ENCODE measurements around the gene PRSS12.

PRSS12 gene

GRCh38 chr4:118356731-118357130 lies 3.9 kb upstream of the PRSS12 start:
- in situ Hi-C loops (cut with MboI; ENCODE audit: low sequenced_read_pairs) = no loop called here

GRCh38 chr4:118356111-118356510 lies 3.3 kb upstream of the PRSS12 start:
- in situ Hi-C loops (cut with MboI; ENCODE audit: low sequenced_read_pairs) = no loop called here

DNA sequence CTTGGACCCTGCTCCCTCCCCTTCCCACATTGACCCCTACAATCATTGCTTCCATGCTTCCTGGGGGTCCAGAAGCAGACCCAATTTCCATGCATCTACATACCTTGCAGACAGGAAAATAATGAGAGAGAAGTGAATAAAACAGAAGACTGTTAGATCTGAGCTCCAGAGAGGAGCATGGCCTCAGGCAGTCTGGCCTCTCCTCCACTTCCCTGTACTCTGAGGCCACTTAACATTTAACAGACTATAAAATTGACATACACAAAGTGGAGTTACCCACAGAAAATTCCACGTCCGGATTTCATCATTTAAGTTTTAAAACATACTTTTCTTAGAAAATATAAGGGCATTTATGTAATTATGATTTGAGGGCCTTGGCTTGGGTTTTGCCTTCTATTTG lies 2.1 kb upstream of the PRSS12 start:
- in situ Hi-C loops (cut with MboI; ENCODE audit: low sequenced_read_pairs) = no loop called here

DNA sequence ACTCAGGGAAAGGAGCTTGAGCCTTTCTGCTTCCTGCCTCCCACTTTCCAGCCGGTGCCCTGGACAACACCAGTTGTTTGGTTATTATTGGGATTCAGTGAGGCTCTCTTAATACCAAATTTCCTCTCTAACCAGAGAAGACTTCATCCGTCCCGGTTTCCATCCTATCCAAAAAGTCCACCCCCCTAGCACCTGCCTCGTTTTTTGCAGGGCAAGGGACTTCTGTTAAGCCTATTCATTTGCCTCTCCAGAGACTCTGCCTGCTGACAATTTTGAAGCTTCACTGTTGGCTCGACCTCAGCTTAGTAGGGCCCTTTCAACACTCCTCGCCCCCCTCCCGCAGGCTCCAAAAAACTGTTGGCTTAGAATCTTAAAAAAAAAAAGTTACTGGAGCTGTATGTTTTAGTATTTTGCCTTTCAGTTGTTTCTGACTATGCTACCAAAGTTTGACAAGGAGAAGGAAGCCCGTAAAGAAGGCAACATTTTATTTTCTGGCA lies 779 bp upstream of the PRSS12 start:
- in situ Hi-C loops (cut with MboI; ENCODE audit: low sequenced_read_pairs) = no loop called here

DNA sequence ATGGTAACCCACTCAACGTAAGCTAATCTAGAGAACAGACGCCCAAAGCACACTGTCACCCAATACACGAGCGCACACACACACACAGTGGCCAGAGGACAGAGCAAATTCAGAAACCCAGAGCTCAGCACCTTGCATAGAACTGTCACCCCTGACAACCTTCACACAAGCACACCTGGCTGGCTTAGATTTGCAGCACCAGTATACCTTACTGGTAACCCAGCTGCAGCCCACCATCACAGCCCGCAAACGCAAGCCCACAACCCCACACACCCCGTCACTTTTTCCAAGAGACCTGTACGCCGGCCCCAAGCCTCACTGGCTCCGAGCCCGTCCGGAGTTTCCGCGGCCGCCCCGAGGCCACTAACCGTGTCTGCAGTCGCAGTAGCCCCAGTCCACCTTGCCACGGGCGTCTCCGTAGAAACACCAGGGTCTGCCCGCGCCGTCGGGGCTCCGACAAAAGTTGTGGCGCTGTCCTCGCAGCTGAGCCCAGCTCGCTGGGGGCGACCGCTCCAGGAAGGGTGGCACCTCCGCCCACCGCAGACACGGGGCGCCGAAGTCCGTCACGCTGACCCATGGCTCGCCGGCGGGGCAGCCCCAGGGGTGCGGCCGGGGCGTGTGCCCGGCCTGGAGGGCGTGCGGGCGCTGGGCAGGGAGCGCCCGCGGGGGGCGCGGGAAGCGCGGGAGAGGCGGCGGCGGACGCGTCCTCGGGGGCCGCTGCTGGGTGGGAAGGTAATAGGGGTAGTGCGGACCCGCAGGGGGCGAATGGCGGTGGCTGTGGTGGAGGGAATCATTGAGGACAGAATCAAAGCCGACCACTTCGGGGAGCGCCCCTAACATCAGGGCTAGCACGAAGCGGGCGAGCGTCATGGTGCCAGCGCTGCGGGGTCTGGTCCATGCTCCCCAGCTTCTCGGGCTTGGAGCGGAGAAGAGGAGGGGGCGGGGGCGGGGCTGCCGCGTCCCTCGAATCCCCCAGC lies 664 bp downstream of the PRSS12 start:
- in situ Hi-C loops (cut with MboI; ENCODE audit: low sequenced_read_pairs) = no loop called here

DNA sequence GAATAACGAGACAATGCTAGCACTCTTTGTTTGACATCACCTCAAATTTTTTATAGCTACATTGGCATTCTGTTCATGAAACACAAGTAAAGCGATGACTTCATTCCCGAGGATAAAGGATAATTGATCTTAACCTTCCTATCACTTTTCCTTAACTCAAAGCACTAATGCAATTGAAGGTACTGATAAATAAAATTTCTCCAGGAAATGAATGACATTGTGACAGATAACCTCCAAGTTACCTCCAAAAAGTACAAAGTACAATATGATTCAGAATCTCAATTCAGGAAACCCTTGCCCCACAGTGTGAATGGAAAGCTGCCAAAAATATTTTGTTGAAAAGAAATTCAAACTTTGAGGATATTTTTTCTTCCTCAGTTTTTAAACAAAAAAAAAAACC lies 1.8 kb downstream of the PRSS12 start:
- in situ Hi-C loops (cut with MboI; ENCODE audit: low sequenced_read_pairs) = no loop called here

- in situ Hi-C loops (cut with MboI; ENCODE audit: low sequenced_read_pairs) = no loop called here
These were observed 3.9 kb downstream of the PRSS12 start for GRCh38 chr4:118348886-118349285.

- in situ Hi-C loops (cut with MboI; ENCODE audit: low sequenced_read_pairs) = no loop called here
These were observed 6.3 kb downstream of the PRSS12 start for GRCh38 chr4:118346495-118346894.

- in situ Hi-C loops (cut with MboI; ENCODE audit: low sequenced_read_pairs) = no loop called here
These were observed 7.0 kb downstream of the PRSS12 start for GRCh38 chr4:118345813-118346212.

DNA sequence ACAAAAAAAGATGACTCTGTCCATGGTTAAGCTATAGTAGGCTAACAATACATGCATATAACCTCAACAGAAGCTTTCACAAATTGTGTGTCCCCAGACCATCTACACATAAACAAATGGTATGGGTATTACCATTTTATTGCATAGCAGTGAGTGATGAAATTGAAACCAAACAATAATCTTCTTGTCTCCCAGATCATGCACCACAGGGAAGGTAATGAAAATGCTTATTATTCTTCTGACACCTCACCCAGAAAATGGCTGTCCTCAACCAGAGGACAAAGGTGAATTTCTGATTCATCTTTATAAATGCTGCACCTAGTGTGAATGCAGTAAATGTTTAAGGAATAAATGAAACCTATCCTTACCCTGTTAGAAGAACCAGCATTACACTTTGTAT lies 8.0 kb downstream of the PRSS12 start:
- in situ Hi-C loops (cut with MboI; ENCODE audit: low sequenced_read_pairs) = no loop called here

DNA sequence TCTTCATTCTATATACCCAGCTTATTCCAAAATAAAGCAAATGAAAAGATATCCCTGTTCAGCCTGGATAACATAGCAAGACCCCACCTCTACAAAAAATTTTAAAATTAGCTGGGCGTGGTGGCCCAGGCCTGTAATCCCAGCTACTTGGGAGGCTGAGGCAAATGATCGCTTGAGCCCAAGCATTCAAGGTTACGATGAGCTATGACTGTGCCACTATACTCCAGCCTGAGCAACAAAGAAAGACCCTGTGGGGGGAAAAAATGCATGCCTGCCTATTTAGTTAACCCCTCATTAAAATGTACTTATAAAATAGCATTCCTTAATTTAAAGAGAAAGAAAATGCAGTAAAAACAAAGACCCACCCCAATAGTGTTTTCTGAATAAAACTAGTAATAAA lies 9.3 kb downstream of the PRSS12 start:
- in situ Hi-C loops (cut with MboI; ENCODE audit: low sequenced_read_pairs) = no loop called here

- in situ Hi-C loops (cut with MboI; ENCODE audit: low sequenced_read_pairs) = no loop called here
These were observed 12.7 kb downstream of the PRSS12 start for GRCh38 chr4:118340109-118340508.

DNA sequence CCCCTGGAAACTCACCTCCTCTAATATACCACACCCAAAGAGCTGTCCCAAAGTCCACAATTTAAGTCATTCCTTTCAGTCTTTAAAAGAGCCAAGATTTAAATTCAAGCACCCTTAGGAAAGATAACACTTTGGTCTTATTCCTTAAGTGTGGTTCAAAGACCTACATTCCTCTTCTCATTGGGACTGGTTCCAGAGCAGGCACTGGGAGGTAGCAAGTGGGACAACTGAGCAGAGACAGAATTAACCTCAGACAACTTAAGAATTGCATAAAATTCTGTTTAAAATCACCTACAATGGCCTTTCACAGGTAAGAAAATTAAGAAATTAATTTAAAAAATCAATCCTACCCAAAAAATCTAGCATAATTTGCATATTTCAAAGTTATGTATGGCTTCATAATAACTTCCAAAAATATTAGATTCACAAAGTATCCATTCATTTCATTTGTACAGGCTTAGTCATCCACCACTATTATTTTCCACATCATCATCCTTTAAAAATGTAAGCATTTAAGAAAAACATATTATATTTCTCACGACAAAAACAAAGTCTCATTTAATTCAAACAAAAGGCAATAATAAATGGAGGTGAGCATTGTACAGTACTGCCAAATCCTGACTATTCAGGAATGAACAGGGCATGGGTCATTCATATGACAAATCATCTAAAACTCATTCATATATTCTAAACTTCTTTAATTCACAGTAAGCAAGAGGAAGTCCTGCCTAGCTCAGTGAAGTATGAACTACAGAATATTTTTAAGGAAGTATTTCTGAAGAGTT lies 13.6 kb downstream of the PRSS12 start:
- in situ Hi-C loops (cut with MboI; ENCODE audit: low sequenced_read_pairs) = no loop called here

- in situ Hi-C loops (cut with MboI; ENCODE audit: low sequenced_read_pairs) = no loop called here
These were observed 14.3 kb downstream of the PRSS12 start for GRCh38 chr4:118338518-118338917.

DNA sequence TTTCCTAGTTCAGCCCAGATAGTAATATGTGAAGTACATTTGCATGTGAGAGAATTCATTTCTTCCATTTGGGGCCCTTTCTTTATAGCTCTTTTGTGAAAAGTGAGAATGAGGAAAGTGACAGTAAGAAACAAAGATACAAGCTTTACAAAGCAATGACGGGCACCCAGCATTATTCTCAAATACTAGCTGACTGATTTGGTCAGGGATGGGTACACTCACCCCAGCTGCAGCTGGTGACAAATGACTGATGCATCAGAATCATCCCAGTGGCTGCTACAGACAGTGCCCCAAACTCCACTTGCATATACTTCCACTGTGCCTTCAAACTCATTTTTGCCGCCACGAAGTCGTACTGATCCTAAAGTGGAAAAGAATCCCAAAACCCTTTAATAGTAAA lies 14.8 kb downstream of the PRSS12 start:
- in situ Hi-C loops (cut with MboI; ENCODE audit: low sequenced_read_pairs) = no loop called here

- in situ Hi-C loops (cut with MboI; ENCODE audit: low sequenced_read_pairs) = no loop called here
These were observed 17.0 kb downstream of the PRSS12 start for GRCh38 chr4:118335774-118336173.

GRCh38 chr4:118335324-118335723 lies 17.5 kb downstream of the PRSS12 start:
- in situ Hi-C loops (cut with MboI; ENCODE audit: low sequenced_read_pairs) = no loop called here

GRCh38 chr4:118331352-118331751 lies 21.5 kb downstream of the PRSS12 start:
- in situ Hi-C loops (cut with MboI; ENCODE audit: low sequenced_read_pairs) = no loop called here

- in situ Hi-C loops (cut with MboI; ENCODE audit: low sequenced_read_pairs) = no loop called here
These were observed 23.0 kb downstream of the PRSS12 start for GRCh38 chr4:118329849-118330248.

DNA sequence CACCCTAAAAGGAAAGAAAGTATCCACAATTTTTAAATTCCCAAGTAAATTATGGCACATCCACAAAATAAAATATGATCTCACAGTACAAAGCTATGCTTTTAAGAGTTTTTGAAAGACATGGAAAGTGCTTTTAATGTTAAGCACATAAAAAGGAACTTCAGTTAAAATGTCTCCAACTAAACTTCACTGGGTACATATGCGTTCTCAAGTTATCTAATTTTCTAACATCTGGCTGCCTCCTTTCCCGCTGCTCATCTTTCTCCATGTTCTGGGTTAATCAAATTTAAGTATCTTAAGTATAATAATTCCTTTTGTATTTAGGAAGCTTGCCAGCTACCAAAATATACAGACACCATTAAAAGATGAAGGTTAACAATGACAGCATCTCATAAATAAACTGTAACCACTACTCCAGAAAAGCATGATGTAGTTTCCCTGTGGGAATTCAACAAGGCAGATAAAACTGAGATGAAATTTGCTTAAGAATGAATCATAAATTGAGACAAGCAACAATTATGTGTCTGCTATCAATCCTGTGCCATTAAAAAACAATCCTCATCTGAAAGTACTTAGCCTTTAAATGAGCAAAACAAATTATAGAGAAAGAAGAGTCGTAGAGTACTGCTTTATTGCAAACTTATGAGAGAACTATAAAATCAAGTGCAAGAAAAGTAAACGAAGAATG lies 25.1 kb downstream of the PRSS12 start:
- in situ Hi-C loops (cut with MboI; ENCODE audit: low sequenced_read_pairs) = no loop called here

GRCh38 chr4:118326585-118326984 lies 26.2 kb downstream of the PRSS12 start:
- in situ Hi-C loops (cut with MboI; ENCODE audit: low sequenced_read_pairs) = no loop called here

Data from HL-60/S4 treated with retinoic acid at 250 ng/mL for 4 days and 3 days (cell line).